GM10266 (cell line): ENCODE results near the gene CDRT15L2.
"Not testable (repeated sequence)": the region's sequence is repeated elsewhere in the genome, so short reads cannot be mapped to it uniquely, and the experiment has no call there.

Source experiments
- DNase-seq: peaks from one replicate; pipeline ENCODE4 v3.0.0; 2012; ENCODE audit errors: extremely low spot score
- CTCF ChIP-seq: IDR thresholded peaks from 2 replicates; pipeline ENCODE4 v1.5.1; 2012; ENCODE audit warnings: mild to moderate bottlenecking, low read depth; ENCODE audit not compliant: control insufficient read depth, insufficient read depth; ENCODE audit errors: missing control alignments

CDRT15L2 gene

GRCh38 chr17:20579424-20579823 is at the start of gene CDRT15L2:
TSS of gene CDRT15L2 (plus strand) at chr17:20579724. CDS start at chr17:20579744, 20 bp downstream.
- not testable (repeated sequence) for DNase-seq

- DNase-seq = not testable (repeated sequence)
Observed at GRCh38 chr17:20530104-20530503, 49.4 kb upstream of the CDRT15L2 start.

- not testable (repeated sequence) for DNase-seq
Observed at GRCh38 chr17:20532544-20533090, 46.9 kb upstream of the CDRT15L2 start.

GRCh38 chr17:20533206-20533605 is 46.3 kb upstream of the CDRT15L2 start:
- not testable (repeated sequence) for DNase-seq

GRCh38 chr17:20534711-20535550 is 44.6 kb upstream of the CDRT15L2 start:
- not testable (repeated sequence) for DNase-seq

GRCh38 chr17:20540414-20540813 is 39.1 kb upstream of the CDRT15L2 start:
- not testable (repeated sequence) for DNase-seq

- DNase-seq = not testable (repeated sequence)
Observed at GRCh38 chr17:20540865-20541264, 38.7 kb upstream of the CDRT15L2 start.

GRCh38 chr17:20541853-20542546 is 37.5 kb upstream of the CDRT15L2 start:
- not testable (repeated sequence) for DNase-seq

- DNase-seq = not testable (repeated sequence)
Observed at GRCh38 chr17:20547923-20548322, 31.6 kb upstream of the CDRT15L2 start.

GRCh38 chr17:20552920-20553319 is 26.6 kb upstream of the CDRT15L2 start:
- DNase-seq = not testable (repeated sequence)

- DNase-seq = not testable (repeated sequence)
Observed at GRCh38 chr17:20554728-20555127, 24.8 kb upstream of the CDRT15L2 start.

- not testable (repeated sequence) for DNase-seq
Observed at GRCh38 chr17:20555135-20556010, 24.2 kb upstream of the CDRT15L2 start.

- DNase-seq = not testable (repeated sequence)
Observed at GRCh38 chr17:20558096-20558495, 21.4 kb upstream of the CDRT15L2 start.

- DNase-seq = not testable (repeated sequence)
Observed at GRCh38 chr17:20559018-20559417, 20.5 kb upstream of the CDRT15L2 start.

GRCh38 chr17:20562587-20562986 is 16.9 kb upstream of the CDRT15L2 start:
- DNase-seq = no peak
- no peak for TF ChIP-seq CTCF

GRCh38 chr17:20565245-20565644 is 14.3 kb upstream of the CDRT15L2 start:
- DNase-seq = not testable (repeated sequence)
